H1 (cell line): ENCODE data around the gene TWSG1. TPM values are rescaled to one million over a fixed set of nuclear protein-coding genes. Genes with fewer than 3 reads are reported as not detected.

ENCODE experiments used
- BRCA1 ChIP-seq: IDR thresholded peaks from 2 replicates; pipeline ENCODE4 v1.6.1; 2012; ENCODE audit warnings: low read depth, low read length, improper control_type of control experiment
- SP1 ChIP-seq: IDR thresholded peaks from 2 replicates; pipeline ENCODE4 v1.6.1; 2011; ENCODE audit warnings: low read depth, low read length
- SP4 ChIP-seq: IDR thresholded peaks from 2 replicates; pipeline ENCODE4 v1.6.1; 2012; ENCODE audit warnings: low read length, inconsistent platforms
- ZNF274 ChIP-seq: IDR thresholded peaks from 2 replicates; pipeline ENCODE4 v1.7.0; 2012; ENCODE audit warnings: low read length, borderline replicate concordance; ENCODE audit errors: extremely low read depth
- polyA plus RNA-seq, 7 experiments: library from polyadenylated mRNA; depleted of rRNA in 3 of 7; stranded (reverse) in 5 of 7; unstranded in 2 of 7; fragments of >200 nt in 5 of 7; fragments of 200-250 nt in 2 of 7; gene quantifications; 1 replicate in 5 of 7; 2 replicates in 1 of 7; 4 replicates in 1 of 7; pipeline versions ENCODE4 v1.2.1 to v1.2.3, GENCODE V29; 2011 to 2013; ENCODE audit warnings: missing spikeins in 2 of 7, mixed read lengths in 2 of 7
- total RNA-seq: library from RNA; stranded (reverse); fragmentation: NEBNext Ultra II Directional; extraction: Animal tissue kit (Norgen Biotek cat#: 25700); gene quantifications from 2 replicates; pipeline ENCODE4 v1.2.1, GENCODE V29; 2021

TWSG1 gene
- total and polyA plus RNA-seq, 2 of the 8 experiments (the other 6 are each of a cell fraction or from before 2014, with no cell fraction given) = 11.8 to 19.8 TPM

DNA sequence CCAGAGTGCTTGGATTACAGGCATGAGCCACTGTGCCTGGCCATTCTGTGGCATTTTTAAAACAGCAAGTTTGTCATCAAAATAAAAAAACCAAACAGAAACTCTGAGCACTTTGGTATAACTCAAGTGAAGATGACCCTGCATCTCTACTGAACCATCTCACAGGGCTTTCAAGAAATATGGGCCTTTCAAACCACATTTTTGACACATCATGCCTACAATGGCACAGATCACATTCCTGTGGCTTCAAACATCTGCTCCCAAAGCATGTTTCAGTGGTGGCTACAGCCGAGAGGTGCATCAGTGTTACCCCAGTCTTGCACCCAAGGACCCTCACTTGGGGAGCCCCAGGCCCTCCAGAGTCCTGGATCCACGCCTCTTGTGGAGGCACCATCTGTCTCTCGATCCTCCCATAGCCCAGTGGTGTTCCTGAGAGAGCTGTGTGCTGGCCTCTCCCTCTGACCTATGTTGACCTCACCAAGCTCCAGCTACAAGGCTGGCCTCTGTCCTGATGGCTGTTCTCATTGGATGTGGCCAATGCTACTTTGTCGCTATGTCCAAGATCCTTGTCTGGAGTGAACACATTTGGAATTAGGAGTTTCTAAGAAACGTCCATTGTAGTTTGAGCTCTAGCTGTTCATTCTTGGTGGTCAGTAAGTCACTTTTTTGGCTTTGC lies 85.5 kb downstream of the TWSG1 start (continued):
- TF ChIP-seq SP4 (no peak), SP1 (no peak), BRCA1 (no peak), ZNF274 (no peak)
